HCT116 (cell line): ENCODE measurements around the gene AURKAIP1.
A peak's percentile ranks its signal among the peaks of the same experiment; 100 is the strongest.

Source experiments
- CEBPB ChIP-seq: IDR thresholded peaks from 2 replicates; pipeline ENCODE4 v1.6.1; 2012; ENCODE audit warnings: low read depth
- EZH2phosphoT487 ChIP-seq: fragments of 200-600 bp; IDR thresholded peaks from 2 replicates; pipeline ENCODE4 v1.6.1; 2018; ENCODE audit warnings: antibody characterized with exemption, borderline replicate concordance
- FOSL1 ChIP-seq: IDR thresholded peaks from 2 replicates; pipeline ENCODE4 v1.6.1; 2012; ENCODE audit warnings: low read depth
- POLR2A ChIP-seq: IDR thresholded peaks from 2 replicates; pipeline ENCODE4 v1.7.0; 2011; ENCODE audit warnings: borderline replicate concordance; ENCODE audit not compliant: insufficient read depth, insufficient read length; ENCODE audit errors: extremely low read depth
- POLR2AphosphoS5 ChIP-seq: IDR thresholded peaks from 2 replicates; pipeline ENCODE4 v1.6.1; 2011; ENCODE audit warnings: mild to moderate bottlenecking, low read depth, low read length, moderate library complexity
- RAD21 ChIP-seq: IDR thresholded peaks from 2 replicates; pipeline ENCODE4 v1.6.1; 2012; ENCODE audit warnings: low read depth, mild to moderate bottlenecking
- SIN3A ChIP-seq: IDR thresholded peaks from 2 replicates; pipeline ENCODE4 v1.6.1; 2012; ENCODE audit warnings: low read depth
- SP1 ChIP-seq: IDR thresholded peaks from 2 replicates; pipeline ENCODE4 v1.6.1; 2012; ENCODE audit warnings: low read depth
- SRF ChIP-seq: IDR thresholded peaks from 2 replicates; pipeline ENCODE4 v1.6.1; 2012; ENCODE audit warnings: low read depth
- TCF7L2 ChIP-seq: IDR thresholded peaks from 2 replicates; pipeline ENCODE4 v1.7.0; 2011; ENCODE audit warnings: borderline replicate concordance, inconsistent platforms; ENCODE audit not compliant: insufficient read depth, insufficient read length; ENCODE audit errors: extremely low read depth
- TF ChIP-seq, protein P1 (sequence below), 3 experiments: fragments of 200-600 bp in 1 of 3; sonication (generic) in 1 of 3; IDR thresholded peaks in 2 of 3; conservative IDR thresholded peaks in 1 of 3; 2 replicates each; pipeline ENCODE4 v1.5.1; 2012 to 2017; ENCODE audit warnings: low read depth in 2 of 3, low read length in 2 of 3, antibody characterized with exemption in 1 of 3, borderline replicate concordance in 1 of 3, control low read depth in 1 of 3, mild to moderate bottlenecking in 1 of 3, mixed read lengths in 1 of 3, mixed run types in 1 of 3, moderate library complexity in 1 of 3; ENCODE audit not compliant: insufficient read depth in 1 of 3
- TF ChIP-seq, protein P2 (sequence below): IDR thresholded peaks from 2 replicates; pipeline ENCODE4 v1.6.1; 2012
- TF ChIP-seq, protein P3 (sequence below): IDR thresholded peaks from 2 replicates; pipeline ENCODE4 v1.6.1; 2012; ENCODE audit warnings: low read depth

DNA sequence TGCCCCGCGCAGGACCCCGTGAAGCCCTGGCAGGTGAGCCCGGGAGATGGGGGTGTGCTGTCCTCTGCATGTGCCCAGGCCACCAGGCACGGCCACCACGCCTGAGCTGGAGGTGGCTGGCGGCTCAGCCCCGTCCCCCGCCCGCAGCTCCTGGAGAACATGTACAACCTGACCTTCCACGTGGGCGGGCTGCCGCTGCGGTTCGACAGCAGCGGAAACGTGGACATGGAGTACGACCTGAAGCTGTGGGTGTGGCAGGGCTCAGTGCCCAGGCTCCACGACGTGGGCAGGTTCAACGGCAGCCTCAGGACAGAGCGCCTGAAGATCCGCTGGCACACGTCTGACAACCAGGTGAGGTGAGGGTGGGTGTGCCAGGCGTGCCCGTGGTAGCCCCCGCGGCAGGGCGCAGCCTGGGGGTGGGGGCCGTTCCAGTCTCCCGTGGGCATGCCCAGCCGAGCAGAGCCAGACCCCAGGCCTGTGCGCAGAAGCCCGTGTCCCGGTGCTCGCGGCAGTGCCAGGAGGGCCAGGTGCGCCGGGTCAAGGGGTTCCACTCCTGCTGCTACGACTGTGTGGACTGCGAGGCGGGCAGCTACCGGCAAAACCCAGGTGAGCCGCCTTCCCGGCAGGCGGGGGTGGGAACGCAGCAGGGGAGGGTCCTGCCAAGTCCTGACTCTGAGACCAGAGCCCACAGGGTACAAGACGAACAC, 42.1 kb downstream of the AURKAIP1 start:
- TF ChIP-seq, protein P1, sequence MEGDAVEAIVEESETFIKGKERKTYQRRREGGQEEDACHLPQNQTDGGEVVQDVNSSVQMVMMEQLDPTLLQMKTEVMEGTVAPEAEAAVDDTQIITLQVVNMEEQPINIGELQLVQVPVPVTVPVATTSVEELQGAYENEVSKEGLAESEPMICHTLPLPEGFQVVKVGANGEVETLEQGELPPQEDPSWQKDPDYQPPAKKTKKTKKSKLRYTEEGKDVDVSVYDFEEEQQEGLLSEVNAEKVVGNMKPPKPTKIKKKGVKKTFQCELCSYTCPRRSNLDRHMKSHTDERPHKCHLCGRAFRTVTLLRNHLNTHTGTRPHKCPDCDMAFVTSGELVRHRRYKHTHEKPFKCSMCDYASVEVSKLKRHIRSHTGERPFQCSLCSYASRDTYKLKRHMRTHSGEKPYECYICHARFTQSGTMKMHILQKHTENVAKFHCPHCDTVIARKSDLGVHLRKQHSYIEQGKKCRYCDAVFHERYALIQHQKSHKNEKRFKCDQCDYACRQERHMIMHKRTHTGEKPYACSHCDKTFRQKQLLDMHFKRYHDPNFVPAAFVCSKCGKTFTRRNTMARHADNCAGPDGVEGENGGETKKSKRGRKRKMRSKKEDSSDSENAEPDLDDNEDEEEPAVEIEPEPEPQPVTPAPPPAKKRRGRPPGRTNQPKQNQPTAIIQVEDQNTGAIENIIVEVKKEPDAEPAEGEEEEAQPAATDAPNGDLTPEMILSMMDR (IDR thresholded peaks at IDR 0.05 in 2 of 3, conservative IDR thresholded peaks at IDR 0.05 in 1 of 3; ENCODE audit: borderline replicate concordance in 1 of 3, insufficient read depth in 1 of 3, low read depth in 2 of 3, low read length in 2 of 3) = no peak
- no peak for TF ChIP-seq RAD21
- TF ChIP-seq EZH2phosphoT487 = no peak
- no peak for TF ChIP-seq CEBPB
- TF ChIP-seq SP1 = no peak
- TF ChIP-seq SIN3A = no peak
- TF ChIP-seq, protein P2, sequence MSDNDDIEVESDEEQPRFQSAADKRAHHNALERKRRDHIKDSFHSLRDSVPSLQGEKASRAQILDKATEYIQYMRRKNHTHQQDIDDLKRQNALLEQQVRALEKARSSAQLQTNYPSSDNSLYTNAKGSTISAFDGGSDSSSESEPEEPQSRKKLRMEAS = peak; percentile 66
- no peak for TF ChIP-seq POLR2A
- TF ChIP-seq TCF7L2 = no peak
- peak; percentile 57 for TF ChIP-seq POLR2AphosphoS5
- TF ChIP-seq, protein P3, sequence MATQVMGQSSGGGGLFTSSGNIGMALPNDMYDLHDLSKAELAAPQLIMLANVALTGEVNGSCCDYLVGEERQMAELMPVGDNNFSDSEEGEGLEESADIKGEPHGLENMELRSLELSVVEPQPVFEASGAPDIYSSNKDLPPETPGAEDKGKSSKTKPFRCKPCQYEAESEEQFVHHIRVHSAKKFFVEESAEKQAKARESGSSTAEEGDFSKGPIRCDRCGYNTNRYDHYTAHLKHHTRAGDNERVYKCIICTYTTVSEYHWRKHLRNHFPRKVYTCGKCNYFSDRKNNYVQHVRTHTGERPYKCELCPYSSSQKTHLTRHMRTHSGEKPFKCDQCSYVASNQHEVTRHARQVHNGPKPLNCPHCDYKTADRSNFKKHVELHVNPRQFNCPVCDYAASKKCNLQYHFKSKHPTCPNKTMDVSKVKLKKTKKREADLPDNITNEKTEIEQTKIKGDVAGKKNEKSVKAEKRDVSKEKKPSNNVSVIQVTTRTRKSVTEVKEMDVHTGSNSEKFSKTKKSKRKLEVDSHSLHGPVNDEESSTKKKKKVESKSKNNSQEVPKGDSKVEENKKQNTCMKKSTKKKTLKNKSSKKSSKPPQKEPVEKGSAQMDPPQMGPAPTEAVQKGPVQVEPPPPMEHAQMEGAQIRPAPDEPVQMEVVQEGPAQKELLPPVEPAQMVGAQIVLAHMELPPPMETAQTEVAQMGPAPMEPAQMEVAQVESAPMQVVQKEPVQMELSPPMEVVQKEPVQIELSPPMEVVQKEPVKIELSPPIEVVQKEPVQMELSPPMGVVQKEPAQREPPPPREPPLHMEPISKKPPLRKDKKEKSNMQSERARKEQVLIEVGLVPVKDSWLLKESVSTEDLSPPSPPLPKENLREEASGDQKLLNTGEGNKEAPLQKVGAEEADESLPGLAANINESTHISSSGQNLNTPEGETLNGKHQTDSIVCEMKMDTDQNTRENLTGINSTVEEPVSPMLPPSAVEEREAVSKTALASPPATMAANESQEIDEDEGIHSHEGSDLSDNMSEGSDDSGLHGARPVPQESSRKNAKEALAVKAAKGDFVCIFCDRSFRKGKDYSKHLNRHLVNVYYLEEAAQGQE = no peak
- TF ChIP-seq SRF = no peak
- no peak for TF ChIP-seq FOSL1
